NCI-H345 treated with DMSO at 0.1 percent for 48 hours (cell line): ENCODE data around the gene FILIP1L.
A peak's percentile ranks its signal among the peaks of the same experiment; 100 is the strongest.

ENCODE experiments used
- DNase-seq: peaks from one replicate; lab custom pipeline; 2025; ENCODE audit not compliant: unreplicated experiment; lab: John Stamatoyannopoulos, UW

Gene FILIP1L

GRCh38 chr3:100019719-100020118, 94.6 kb downstream of the FILIP1L start:
- no peak for DNase-seq

GRCh38 chr3:100018806-100019205, 95.5 kb downstream of the FILIP1L start:
- no peak for DNase-seq

DNA sequence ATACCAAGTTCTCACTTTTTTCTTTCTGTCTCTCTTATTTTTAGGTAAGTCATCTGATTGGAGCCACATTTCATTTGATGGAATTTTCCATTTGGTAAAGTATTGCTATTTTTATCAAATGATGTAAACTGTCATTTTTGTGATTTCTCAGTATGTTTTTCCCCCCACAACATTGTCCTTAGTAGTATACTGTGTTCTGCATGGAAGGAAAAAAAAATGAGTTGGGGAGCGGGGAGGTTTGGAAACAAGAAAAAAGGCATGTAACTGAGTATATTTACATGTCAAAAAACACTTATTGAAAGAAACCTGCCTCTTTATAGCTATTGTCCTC, 104.2 kb downstream of the FILIP1L start:
- no peak for DNase-seq

- DNase-seq, result no peak
These were observed 104.8 kb downstream of the FILIP1L start for GRCh38 chr3:100009276-100010086.

- no peak for DNase-seq
These were observed 106.1 kb downstream of the FILIP1L start for GRCh38 chr3:100008081-100008698.

- DNase-seq, result no peak
These were observed 107.0 kb downstream of the FILIP1L start for GRCh38 chr3:100007313-100007712.

GRCh38 chr3:100006570-100007271, 107.6 kb downstream of the FILIP1L start:
- DNase-seq, result no peak

GRCh38 chr3:100005665-100006393, 108.5 kb downstream of the FILIP1L start:
- DNase-seq, result no peak

GRCh38 chr3:100004931-100005330, 109.4 kb downstream of the FILIP1L start:
- DNase-seq, result no peak

DNA sequence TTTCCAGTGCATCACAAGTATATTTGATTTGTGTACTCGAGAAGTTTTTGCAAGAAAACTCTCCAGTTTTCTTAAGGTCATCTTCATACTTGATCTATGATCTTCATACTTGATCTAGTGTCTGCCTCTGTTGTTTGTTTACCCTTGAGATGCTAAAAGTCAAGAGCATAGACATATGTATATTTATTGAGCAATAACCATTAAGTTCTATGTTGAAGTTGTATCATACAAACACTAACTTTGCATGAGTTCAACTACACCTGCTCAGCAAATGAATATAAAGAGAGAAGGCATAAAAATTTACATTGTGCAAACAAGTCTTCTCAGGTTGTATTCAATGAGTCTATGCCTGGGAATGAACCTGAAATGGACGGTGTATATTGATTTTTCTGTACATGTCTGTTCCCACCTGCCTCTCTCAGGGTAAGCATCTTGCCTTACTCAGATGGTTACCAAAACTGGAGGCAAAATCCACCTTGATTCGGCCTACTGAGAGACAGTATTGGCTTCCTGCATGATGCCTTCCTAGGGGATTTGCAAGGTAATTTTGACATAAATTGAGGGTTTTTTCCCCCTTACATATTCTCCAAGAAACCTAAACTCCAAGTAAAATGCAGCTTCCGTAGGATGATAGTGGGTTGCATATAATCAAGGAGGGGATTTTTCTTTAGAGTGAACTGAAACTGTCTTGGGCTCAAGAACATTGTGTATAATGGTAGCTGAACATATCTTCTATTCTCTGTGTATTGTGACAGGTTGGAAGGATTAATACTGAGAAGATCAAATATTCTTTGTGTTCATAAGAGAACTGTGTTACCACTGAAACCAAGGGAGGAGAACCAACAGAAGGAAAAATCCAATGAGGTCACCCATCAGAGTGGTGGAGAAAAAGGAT, 110.4 kb downstream of the FILIP1L start:
- DNase-seq, result no peak

DNA sequence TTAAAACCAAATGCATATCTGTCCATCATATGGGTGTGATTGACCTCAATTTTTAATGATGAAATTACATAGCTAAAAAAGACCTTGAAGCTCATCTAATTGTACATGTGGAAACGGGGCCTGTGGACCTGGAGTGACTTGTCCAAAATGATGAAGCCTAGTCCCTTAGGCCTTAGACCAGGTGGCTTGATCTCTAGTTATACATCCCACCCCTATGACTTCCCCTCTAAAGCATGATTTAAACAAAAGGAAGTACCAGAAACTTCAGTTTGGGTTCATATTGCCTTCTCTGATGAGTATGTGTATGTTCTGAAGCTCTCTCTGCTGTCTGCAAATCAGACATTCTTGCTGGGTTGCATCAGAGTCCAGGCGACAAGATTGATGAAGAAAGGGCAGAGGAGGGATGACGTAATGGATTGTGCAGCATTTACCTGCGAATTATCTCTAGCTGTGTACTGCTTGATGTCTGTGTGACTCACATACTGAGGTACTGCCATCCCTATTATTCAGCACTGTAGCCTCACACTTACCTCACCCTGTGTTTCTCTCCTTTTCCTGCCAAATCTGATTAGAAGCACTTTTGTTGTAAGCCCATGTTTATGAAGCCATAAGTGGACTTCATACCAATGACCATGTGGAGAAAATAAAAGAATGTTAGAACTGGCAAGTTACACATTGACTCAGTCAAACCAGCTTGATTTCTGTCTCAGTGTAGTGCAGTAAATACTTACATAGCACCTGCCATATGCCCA, 111.5 kb downstream of the FILIP1L start:
- no peak for DNase-seq

DNA sequence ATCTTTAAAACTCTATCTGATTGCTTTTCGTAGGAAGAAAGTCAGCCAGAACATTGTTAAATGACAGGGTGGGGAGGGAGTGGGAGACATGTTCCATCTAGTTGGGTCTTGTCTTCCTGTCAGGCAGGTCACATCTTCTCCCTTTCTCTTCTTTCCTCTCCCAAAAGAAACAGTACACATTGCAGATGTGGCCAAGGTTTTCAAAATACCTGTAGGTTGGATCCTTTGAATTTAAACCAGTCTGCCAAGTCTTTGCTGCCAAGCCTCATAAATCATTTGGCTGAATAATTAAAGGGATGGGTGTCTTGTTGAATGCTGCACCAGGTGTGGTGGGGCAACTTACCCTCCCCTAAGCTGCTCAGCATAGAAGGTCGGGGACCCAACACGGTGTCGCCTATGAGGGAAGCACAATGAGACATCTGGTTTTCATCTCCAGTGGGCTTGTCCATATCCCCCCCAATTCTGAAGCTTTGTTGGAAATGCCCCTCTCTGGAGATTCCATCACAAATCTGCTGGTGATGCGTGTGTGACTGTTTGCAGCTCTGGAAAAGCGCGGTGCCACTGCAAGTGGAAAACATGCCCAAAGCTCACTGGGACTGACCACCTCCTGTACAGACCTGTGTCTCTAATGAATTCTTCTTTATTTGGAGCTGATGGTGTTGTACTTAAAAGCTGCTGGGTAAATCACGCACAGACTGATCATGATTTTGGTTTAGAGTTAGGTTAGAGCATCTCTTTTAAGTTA, 112.6 kb downstream of the FILIP1L start:
- no peak for DNase-seq

DNA sequence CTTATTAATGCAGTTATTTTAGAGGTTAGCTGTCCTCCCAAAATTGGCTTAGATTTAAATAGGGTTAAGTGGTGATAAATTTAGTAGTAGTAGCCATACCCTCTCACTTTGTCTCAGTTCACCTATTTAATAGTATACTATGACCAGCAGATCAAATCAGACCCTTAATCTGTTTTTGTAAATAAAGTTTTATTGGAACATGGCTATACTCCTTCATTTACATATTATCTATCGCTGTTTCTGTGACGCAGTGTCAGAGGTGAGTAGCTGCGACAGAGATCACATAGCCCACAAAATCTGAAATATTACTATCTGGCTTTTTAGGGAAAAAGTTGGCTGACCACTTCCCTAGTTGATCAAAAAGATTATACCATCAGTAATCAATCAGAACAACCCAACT, 113.2 kb downstream of the FILIP1L start:
- no peak for DNase-seq

DNA sequence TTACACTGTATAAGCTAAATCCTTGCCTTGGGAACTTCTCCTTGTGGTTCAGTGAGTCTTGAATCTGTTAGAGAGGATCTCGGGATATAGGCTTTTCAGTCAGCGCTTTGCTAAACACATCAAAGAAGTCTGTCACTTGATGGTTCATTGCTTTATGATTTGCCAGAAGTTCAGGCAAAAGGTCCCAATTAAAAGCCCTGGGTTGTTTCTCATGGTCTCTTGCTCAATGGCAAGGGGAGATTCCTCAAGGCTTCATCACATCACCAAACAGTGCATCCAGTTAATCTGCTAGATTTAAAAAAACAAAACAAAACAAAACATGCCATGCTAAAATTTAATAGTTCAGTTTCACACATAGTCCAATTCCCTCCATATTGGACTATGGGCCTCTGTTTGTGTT, 114.8 kb downstream of the FILIP1L start:
- DNase-seq, result no peak

- DNase-seq, result no peak
These were observed 117.0 kb downstream of the FILIP1L start for GRCh38 chr3:99997293-99997692.

- DNase-seq, result peak; percentile 24
These were observed 124.1 kb downstream of the FILIP1L start for GRCh38 chr3:99990179-99990578.

GRCh38 chr3:99984668-99985067, 129.6 kb downstream of the FILIP1L start:
- DNase-seq, result no peak

DNA sequence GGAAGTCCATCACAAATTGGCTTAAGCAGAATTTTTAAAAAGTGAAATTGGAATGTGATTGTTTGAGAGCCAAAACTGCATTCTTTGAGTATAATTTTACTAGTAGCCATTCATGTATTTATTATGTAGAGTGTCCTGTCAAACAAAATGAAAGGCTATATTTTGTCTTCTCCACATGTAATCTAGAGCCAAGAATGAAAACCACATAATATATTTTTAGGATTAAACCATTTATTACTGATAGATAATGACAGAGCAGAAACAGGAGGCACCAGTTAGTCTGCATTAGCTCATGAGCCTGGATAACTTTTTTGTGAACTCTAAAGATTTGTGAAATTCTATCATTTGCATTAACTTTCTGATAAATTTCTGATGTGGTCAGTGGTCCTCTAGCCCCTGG, 130.2 kb downstream of the FILIP1L start:
- no peak for DNase-seq

DNA sequence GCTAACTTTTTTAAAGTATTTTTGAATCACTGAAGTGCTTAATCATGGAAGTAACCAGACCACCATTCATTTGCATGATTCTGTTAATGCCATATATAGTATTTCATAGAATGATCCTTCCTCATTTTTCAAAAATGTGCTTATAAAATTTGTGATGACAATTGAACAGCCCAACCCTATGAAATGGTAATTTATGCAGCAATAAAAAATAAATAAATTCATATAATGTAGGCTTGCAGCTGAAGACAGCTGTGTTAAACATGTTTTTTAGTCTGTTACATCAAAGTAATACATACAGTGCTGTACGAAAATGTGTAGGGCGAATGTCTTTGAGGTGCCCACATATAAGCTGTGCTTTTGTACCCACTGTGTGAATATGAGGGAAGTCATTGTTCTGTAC, 131.7 kb downstream of the FILIP1L start:
- no peak for DNase-seq
